T-helper 2 cell treated with Interferon-gamma antibody and Interleukin-4, amounts not matched to agents 5 μg/mL and 100 μg/mL, for 36 hours (primary cell): ENCODE results near the gene RNF144B.
"Not testable (repeated sequence)": the region's sequence is repeated elsewhere in the genome, so short reads cannot be mapped to it uniquely, and the experiment has no call there.

Experiments used
- DNase-seq: peaks from one replicate; pipeline ENCODE4 v3.0.0; 2021; ENCODE audit warnings: low spot score
- H3K27ac Mint-ChIP-seq: one replicate; pipeline ENCODE4 v1.8.0; 2021; ENCODE audit warnings: mild to moderate bottlenecking, mixed read lengths
- H3K27me3 Mint-ChIP-seq: one replicate; pipeline ENCODE4 v1.8.0; 2021; ENCODE audit warnings: low read depth, mixed read lengths
- H3K36me3 Mint-ChIP-seq: one replicate; pipeline ENCODE4 v1.8.0; 2021; ENCODE audit warnings: low read depth, mixed read lengths
- H3K4me1 Mint-ChIP-seq: one replicate; pipeline ENCODE4 v1.8.0; 2021; ENCODE audit warnings: low read depth, mixed read lengths
- H3K4me3 Mint-ChIP-seq: one replicate; pipeline ENCODE4 v1.8.0; 2022; ENCODE audit warnings: mild to moderate bottlenecking, moderate library complexity, mixed read lengths
- H3K9me3 Mint-ChIP-seq: one replicate; pipeline ENCODE4 v1.8.0; 2021; ENCODE audit warnings: mixed read lengths

The RNF144B gene

GRCh38 chr6:18387061-18387721 lies at the start of gene RNF144B:
TSS of gene RNF144B (plus strand) at chr6:18387350. CDS start at chr6:18399535, 12,185 bp downstream.
- Mint-ChIP-seq H3K4me1 (peaks cover 28% of the 10 kb centered on the region), H3K36me3 (no peaks in the 10 kb centered on the region), H3K9me3 (no peaks in the 10 kb centered on the region), H3K4me3 (peak within 1 kb of the TSS; percentile 95), H3K27ac (peak within 1 kb of the TSS; percentile 3), H3K27me3 (peaks cover 6% of the 10 kb centered on the region)
- peak; percentile 48 for DNase-seq

- Mint-ChIP-seq H3K27me3 (peaks cover 4% of the 10 kb centered on the region), H3K36me3 (no peaks in the 10 kb centered on the region), H3K4me1 (no peaks in the 10 kb centered on the region), H3K27ac (no peak overlapping the region), H3K4me3 (no peak overlapping the region), H3K9me3 (no peaks in the 10 kb centered on the region)
- no peak for DNase-seq
Observed at GRCh38 chr6:18339599-18339998, 47.6 kb upstream of the RNF144B start.

- Mint-ChIP-seq H3K9me3 (no peaks in the 10 kb centered on the region), H3K4me1 (no peaks in the 10 kb centered on the region), H3K27ac (no peak overlapping the region), H3K27me3 (peaks cover 4% of the 10 kb centered on the region), H3K4me3 (no peak overlapping the region), H3K36me3 (no peaks in the 10 kb centered on the region)
- no peak for DNase-seq
Observed at GRCh38 chr6:18340781-18341551, 46.2 kb upstream of the RNF144B start.

GRCh38 chr6:18342223-18342622 lies 44.9 kb upstream of the RNF144B start:
- H3K27me3 Mint-ChIP-seq = peaks cover 4% of the 10 kb centered on the region
- no peaks in the 10 kb centered on the region for H3K4me1 Mint-ChIP-seq
- H3K4me3 Mint-ChIP-seq = no peak overlapping the region
- no peak for DNase-seq
- H3K9me3 Mint-ChIP-seq = no peaks in the 10 kb centered on the region
- H3K36me3 Mint-ChIP-seq = no peaks in the 10 kb centered on the region
- H3K27ac Mint-ChIP-seq = no peak overlapping the region

GRCh38 chr6:18343741-18344140 lies 43.4 kb upstream of the RNF144B start:
- peak; percentile 6 for DNase-seq

GRCh38 chr6:18347021-18347577 lies 40.1 kb upstream of the RNF144B start:
- Mint-ChIP-seq H3K4me3 (no peak overlapping the region), H3K27me3 (peaks cover 15% of the 10 kb centered on the region), H3K4me1 (no peaks in the 10 kb centered on the region), H3K36me3 (no peaks in the 10 kb centered on the region), H3K27ac (no peak overlapping the region), H3K9me3 (no peaks in the 10 kb centered on the region)
- no peak for DNase-seq

More at GRCh38 chr6:18343741-18344140, 43.4 kb upstream of the RNF144B start:
- Mint-ChIP-seq H3K9me3 (no peaks in the 10 kb centered on the region), H3K4me3 (no peak overlapping the region), H3K36me3 (no peaks in the 10 kb centered on the region), H3K27me3 (no peaks in the 10 kb centered on the region), H3K4me1 (no peaks in the 10 kb centered on the region), H3K27ac (no peak overlapping the region)

GRCh38 chr6:18347866-18348265 lies 39.3 kb upstream of the RNF144B start:
- H3K27ac Mint-ChIP-seq = no peak overlapping the region
- H3K4me3 Mint-ChIP-seq = no peak overlapping the region
- no peaks in the 10 kb centered on the region for H3K36me3 Mint-ChIP-seq
- H3K9me3 Mint-ChIP-seq = no peaks in the 10 kb centered on the region
- DNase-seq = no peak
- peaks cover 15% of the 10 kb centered on the region for H3K27me3 Mint-ChIP-seq
- no peaks in the 10 kb centered on the region for H3K4me1 Mint-ChIP-seq

GRCh38 chr6:18349386-18349785 lies 37.8 kb upstream of the RNF144B start:
- no peak overlapping the region for H3K27ac Mint-ChIP-seq
- H3K9me3 Mint-ChIP-seq = no peaks in the 10 kb centered on the region
- peaks cover 15% of the 10 kb centered on the region for H3K27me3 Mint-ChIP-seq
- no peaks in the 10 kb centered on the region for H3K36me3 Mint-ChIP-seq
- no peak for DNase-seq
- H3K4me3 Mint-ChIP-seq = no peak overlapping the region
- H3K4me1 Mint-ChIP-seq = no peaks in the 10 kb centered on the region

- H3K9me3 Mint-ChIP-seq = no peaks in the 10 kb centered on the region
- H3K27ac Mint-ChIP-seq = no peak overlapping the region
- H3K36me3 Mint-ChIP-seq = no peaks in the 10 kb centered on the region
- no peak for DNase-seq
- H3K4me3 Mint-ChIP-seq = no peak overlapping the region
- H3K4me1 Mint-ChIP-seq = no peaks in the 10 kb centered on the region
- peaks cover 18% of the 10 kb centered on the region for H3K27me3 Mint-ChIP-seq
Observed at GRCh38 chr6:18350271-18350670, 36.9 kb upstream of the RNF144B start.

GRCh38 chr6:18350712-18351111 lies 36.4 kb upstream of the RNF144B start:
- Mint-ChIP-seq H3K27ac (no peak overlapping the region), H3K27me3 (peaks cover 19% of the 10 kb centered on the region), H3K4me3 (no peak overlapping the region), H3K9me3 (no peaks in the 10 kb centered on the region), H3K36me3 (no peaks in the 10 kb centered on the region), H3K4me1 (no peaks in the 10 kb centered on the region)
- DNase-seq = no peak

GRCh38 chr6:18352001-18352400 lies 35.1 kb upstream of the RNF144B start:
- H3K4me3 Mint-ChIP-seq = no peak overlapping the region
- DNase-seq = no peak
- no peaks in the 10 kb centered on the region for H3K4me1 Mint-ChIP-seq
- no peaks in the 10 kb centered on the region for H3K36me3 Mint-ChIP-seq
- peaks cover 21% of the 10 kb centered on the region for H3K27me3 Mint-ChIP-seq
- no peak overlapping the region for H3K27ac Mint-ChIP-seq
- no peaks in the 10 kb centered on the region for H3K9me3 Mint-ChIP-seq

GRCh38 chr6:18352842-18353241 lies 34.3 kb upstream of the RNF144B start:
- no peak for DNase-seq
- no peaks in the 10 kb centered on the region for H3K9me3 Mint-ChIP-seq
- H3K36me3 Mint-ChIP-seq = no peaks in the 10 kb centered on the region
- no peak overlapping the region for H3K27ac Mint-ChIP-seq
- H3K27me3 Mint-ChIP-seq = peaks cover 21% of the 10 kb centered on the region
- H3K4me1 Mint-ChIP-seq = no peaks in the 10 kb centered on the region
- H3K4me3 Mint-ChIP-seq = no peak overlapping the region

GRCh38 chr6:18353251-18353650 lies 33.9 kb upstream of the RNF144B start:
- H3K9me3 Mint-ChIP-seq = peaks cover 4% of the 10 kb centered on the region
- H3K36me3 Mint-ChIP-seq = no peaks in the 10 kb centered on the region
- H3K27ac Mint-ChIP-seq = no peak overlapping the region
- no peaks in the 10 kb centered on the region for H3K4me1 Mint-ChIP-seq
- no peak for DNase-seq
- H3K27me3 Mint-ChIP-seq = peaks cover 21% of the 10 kb centered on the region
- H3K4me3 Mint-ChIP-seq = no peak overlapping the region

GRCh38 chr6:18357546-18357945 lies 29.6 kb upstream of the RNF144B start:
- H3K4me3 Mint-ChIP-seq, H3K27ac Mint-ChIP-seq, H3K27me3 Mint-ChIP-seq, H3K4me1 Mint-ChIP-seq, H3K9me3 Mint-ChIP-seq, H3K36me3 Mint-ChIP-seq, DNase-seq: not testable (repeated sequence)
